Activated naive CD4-positive, alpha-beta T cell treated with anti-CD3 and anti-CD28 coated beads, Interleukin-2, amount 50 U/mL, for 16 hours (primary cell): ENCODE data around the gene PIK3R5.
"Not testable (repeated sequence)": the region's sequence is repeated elsewhere in the genome, so short reads cannot be mapped to it uniquely, and the experiment has no call there.

Experiments
- DNase-seq: peaks from one replicate; pipeline ENCODE4 v3.0.0-alpha.2; 2020

PIK3R5 gene

GRCh38 chr17:8985054-8985701, 19.7 kb upstream of the PIK3R5 start:
- DNase-seq: no peak

- DNase-seq: not testable (repeated sequence)
Observed at GRCh38 chr17:8984225-8984624, 18.7 kb upstream of the PIK3R5 start.

- DNase-seq: no peak
Observed at GRCh38 chr17:8981443-8981842, 15.9 kb upstream of the PIK3R5 start.

GRCh38 chr17:8979715-8980114, 14.2 kb upstream of the PIK3R5 start:
- DNase-seq: no peak

DNA sequence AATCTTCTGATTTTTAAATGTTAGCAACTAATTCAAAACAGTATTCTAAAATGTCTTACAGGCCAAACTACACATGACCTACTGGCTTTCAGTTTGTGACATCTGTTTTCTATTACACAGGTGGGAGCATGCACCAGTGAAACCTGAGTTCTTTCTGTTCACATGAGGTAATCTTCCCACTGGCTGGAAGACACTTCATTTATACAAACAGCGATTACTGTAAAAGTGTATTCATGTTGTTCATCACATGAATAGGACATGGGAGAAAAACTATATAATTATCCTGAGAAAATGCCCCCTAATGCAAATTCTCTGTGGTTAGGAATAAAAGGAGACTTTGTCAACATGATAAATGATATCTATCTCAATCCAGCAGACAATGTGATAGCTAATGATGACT, 11.1 kb upstream of the PIK3R5 start:
- no peak for DNase-seq

GRCh38 chr17:8975091-8975725, 9.7 kb upstream of the PIK3R5 start:
- DNase-seq: no peak

GRCh38 chr17:8969901-8970300, 4.4 kb upstream of the PIK3R5 start:
- no peak for DNase-seq

DNA sequence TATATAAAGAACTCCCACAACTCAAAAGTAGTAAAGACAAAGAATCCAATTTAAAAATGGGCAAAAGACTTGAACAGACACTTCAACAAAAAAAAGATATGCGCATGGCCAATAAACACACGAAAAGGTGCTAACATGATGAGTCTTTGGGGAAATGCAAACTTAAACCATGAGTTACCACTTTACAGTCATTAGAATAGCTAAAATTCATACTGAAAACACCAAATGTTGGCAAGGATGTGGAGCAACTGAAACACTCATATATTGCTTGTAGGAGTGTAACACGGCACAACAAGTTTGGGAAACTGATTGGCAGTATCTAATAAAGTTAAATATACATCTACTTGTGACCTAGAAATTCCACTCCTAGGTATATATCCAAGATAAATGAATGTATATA, 3.0 kb upstream of the PIK3R5 start:
- DNase-seq: no peak

- no peak for DNase-seq
Observed at GRCh38 chr17:8967861-8968260, 2.4 kb upstream of the PIK3R5 start.

GRCh38 chr17:8966926-8967325, 1.4 kb upstream of the PIK3R5 start:
- DNase-seq: no peak

- DNase-seq: peak; percentile 37
Observed at GRCh38 chr17:8964801-8965393, 610 bp downstream of the PIK3R5 start.

GRCh38 chr17:8963647-8964258, 1.8 kb downstream of the PIK3R5 start:
- DNase-seq: no peak

DNA sequence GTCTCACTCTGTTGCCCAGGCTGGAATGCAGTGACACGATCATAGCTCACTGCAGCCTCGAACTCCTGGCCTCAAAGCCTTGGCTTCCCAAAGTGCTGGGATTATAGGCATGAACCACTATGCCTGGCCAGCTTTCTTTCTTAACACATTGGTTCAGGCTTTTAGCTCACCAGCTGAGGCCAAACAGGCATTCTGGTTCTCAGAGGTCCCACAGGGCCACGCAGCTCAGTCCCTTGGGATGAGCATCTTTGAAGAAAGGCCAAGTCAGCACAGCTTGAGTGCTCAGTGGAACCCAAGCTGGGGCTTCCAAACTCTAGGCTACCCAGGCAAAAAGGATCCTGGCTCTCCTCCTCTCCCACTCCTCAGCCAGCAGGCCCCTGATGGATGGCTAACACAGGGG, 2.5 kb downstream of the PIK3R5 start:
- no peak for DNase-seq

DNA sequence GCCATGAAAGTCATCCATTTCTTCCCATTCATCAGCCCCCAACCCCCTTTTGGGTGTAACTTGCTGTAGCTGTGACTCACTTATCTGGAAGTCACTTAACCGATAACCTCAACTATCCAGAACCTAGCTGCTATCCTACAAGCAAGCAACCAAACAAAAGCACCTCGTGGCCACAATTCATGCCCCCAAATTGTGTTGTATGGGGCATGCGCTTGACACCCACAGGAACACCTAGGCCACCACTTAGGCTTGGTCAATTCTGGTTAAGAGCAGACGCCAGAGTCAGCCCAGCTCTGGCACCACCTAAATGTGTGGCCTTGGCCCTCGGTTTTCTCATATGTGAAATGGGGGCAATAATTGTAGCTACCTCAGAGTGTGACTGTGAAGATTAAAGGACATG, 3.7 kb downstream of the PIK3R5 start:
- DNase-seq: no peak

GRCh38 chr17:8960325-8961140, 5.0 kb downstream of the PIK3R5 start:
- no peak for DNase-seq

DNA sequence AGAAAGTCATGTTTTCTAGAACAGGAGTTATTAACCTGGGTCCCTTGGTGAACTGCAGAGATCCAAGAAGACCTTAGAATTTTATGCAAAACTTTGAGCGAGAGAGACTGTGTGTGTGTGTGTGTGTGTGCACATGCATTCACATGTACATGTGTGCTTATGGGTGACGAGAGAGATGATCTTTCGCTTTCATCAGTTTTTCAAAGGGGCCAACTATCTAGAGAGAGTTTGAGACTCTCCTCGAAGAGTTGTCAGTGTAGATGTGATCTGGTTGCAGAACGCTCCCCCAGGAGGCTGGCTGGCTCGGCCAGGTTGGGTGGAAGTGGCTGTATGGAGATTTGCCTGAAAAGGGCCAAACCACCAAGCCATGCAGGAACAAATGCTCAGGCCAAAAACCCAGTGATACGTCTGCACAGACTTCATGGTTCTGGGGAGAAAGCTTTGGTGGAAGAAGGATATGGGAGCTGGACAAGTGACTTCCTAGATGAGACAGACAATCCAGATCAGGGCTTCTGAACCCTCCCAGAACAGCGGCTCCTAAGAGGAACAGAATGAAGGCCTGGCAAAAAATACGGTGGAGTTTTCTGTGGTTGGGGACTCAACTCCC, 6.1 kb downstream of the PIK3R5 start:
- DNase-seq: no peak

DNA sequence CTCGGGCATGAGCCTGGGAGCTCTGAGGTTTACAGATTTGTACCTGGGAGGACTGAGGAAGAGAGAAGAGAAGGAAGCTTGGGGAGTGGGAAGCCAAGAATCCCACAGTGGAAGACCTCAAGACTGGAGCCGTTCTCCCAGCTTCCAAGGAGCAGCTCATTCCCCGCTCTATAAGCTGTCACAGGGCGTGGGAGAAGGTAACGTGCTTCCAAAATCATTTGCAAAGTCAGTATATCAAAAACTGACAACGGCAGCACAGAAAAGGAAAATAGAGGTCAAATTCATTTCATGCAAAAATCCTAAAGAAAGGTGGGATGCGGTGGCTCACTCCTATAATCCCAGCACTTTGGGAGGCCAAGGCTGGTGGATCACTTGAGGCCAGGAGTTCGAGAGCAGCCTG, 7.8 kb downstream of the PIK3R5 start:
- no peak for DNase-seq

GRCh38 chr17:8956465-8956902, 9.0 kb downstream of the PIK3R5 start:
- DNase-seq: no peak

DNA sequence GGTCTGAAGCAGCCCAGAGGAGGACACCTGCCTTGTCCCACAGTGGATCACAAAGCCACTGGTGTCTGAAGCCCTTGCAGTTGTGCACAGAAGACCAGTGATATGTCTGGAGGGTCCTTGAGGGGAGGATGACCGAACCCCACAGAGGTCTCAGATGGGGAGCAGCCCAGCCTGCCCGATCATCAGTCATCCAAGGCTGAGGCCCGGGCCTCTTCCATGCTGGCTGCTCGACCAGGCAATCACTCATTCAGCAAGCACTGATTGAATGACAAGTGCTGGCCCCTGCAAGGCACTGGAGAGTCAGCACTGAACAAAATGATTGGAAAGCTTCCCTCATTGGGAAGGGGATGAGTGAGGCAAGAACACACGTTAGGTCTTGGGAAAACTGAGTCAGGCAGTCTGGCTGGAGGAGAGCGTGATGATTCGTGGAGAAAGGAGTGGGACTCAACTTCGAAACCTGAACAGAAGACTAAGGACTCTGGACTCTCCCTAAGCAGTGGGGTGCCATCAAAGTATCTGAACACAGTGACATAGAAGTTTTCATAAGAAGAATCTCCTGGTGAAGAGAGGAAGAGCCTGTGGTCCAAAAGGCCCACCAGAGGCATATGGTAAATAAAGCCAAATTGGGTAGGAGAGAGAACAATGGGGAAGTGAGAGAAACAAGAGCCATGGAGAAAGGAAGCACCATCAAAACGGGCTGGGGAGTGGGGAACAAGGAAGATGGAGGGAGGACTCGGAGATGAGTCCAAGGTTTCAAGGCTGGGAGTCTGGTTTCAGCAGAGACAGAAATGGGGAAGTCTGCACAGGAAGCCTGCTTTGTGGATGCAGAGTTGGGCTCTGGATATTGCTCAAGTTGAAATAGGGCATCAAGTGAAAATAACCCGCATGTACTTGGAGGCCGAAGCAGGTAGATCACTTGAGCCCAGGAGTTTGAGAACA, 10.2 kb downstream of the PIK3R5 start:
- no peak for DNase-seq

DNA sequence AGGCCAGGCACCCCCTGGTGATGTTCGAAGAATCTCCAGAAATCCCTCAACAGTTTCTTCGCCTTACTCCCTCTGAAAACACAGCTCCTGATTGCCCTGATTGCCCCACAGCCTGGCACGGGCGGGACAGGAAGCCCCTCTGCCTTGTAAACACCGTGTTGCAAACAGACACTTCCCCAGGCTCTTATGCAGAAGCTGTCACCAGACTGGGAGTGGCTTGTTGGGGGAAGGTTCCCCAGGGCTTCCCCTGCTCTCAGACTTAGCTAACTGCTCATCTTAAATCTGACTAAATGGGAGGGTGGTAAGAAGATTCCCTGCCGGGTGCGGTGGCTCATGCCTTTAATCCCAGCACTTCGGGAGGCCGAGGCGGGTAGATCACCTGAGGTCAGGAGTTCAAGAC, 11.2 kb downstream of the PIK3R5 start:
- DNase-seq: peak; percentile 68

GRCh38 chr17:8953156-8953885, 12.2 kb downstream of the PIK3R5 start:
- DNase-seq: no peak
